Muscle layer of duodenum (tissue), 2 donors: Measurements from ENCODE around the gene SHPK.

Experiments used
- H3K27ac ChIP-seq: one replicate; pipeline ENCODE4 v1.7.0; 2013; ENCODE audit warnings: mild to moderate bottlenecking, low read length
- H3K27me3 ChIP-seq: one replicate; pipeline ENCODE4 v1.7.0; 2013; ENCODE audit warnings: low read depth, mild to moderate bottlenecking, control low read depth, low read length
- H3K36me3 ChIP-seq, 2 donors: one replicate each; pipeline ENCODE4 v1.7.0; 2013; ENCODE audit warnings: low read length in 2 of 2, control low read depth in 1 of 2, mild to moderate bottlenecking in 1 of 2; ENCODE audit not compliant: insufficient read depth in 2 of 2, control insufficient read depth in 1 of 2
- H3K4me1 ChIP-seq, 2 donors: one replicate each; pipeline ENCODE4 v1.7.0; 2013; ENCODE audit warnings: low read length in 2 of 2, mild to moderate bottlenecking in 2 of 2, control low read depth in 1 of 2, moderate library complexity in 1 of 2; ENCODE audit not compliant: insufficient read depth in 2 of 2, control insufficient read depth in 1 of 2
- H3K4me3 ChIP-seq, 2 donors: one replicate each; pipeline ENCODE4 v1.7.0; 2013; ENCODE audit warnings: low read length in 2 of 2, low read depth in 1 of 2, mild to moderate bottlenecking in 1 of 2
- H3K9me3 ChIP-seq, 2 donors: one replicate each; pipeline ENCODE4 v1.7.0; 2013; ENCODE audit warnings: low read length in 2 of 2, control low read depth in 1 of 2, mild to moderate bottlenecking in 1 of 2; ENCODE audit not compliant: control insufficient read depth in 1 of 2
- donor health status: healthy.

Gene SHPK

GRCh38 chr17:3641014-3641413, 5.0 kb upstream of the SHPK start:
- H3K4me3 ChIP-seq = no peak overlapping the region
- no peaks in the 10 kb centered on the region for H3K27me3 ChIP-seq
- H3K9me3 ChIP-seq = no peaks in the 10 kb centered on the region
- peaks cover 4 to 10% of the 10 kb centered on the region in 2 donors for H3K36me3 ChIP-seq
- H3K27ac ChIP-seq = no peak overlapping the region
- H3K4me1 ChIP-seq = peaks cover 0 to 9% of the 10 kb centered on the region in 2 donors

- Histone ChIP-seq H3K27me3 (no peaks in the 10 kb centered on the region), H3K4me3 (no peak overlapping the region), H3K27ac (no peak overlapping the region), H3K9me3 (no peaks in the 10 kb centered on the region), H3K4me1 (peaks cover 0 to 12% of the 10 kb centered on the region in 2 donors), H3K36me3 (peaks cover 4 to 10% of the 10 kb centered on the region in 2 donors)
These were observed 4.0 kb upstream of the SHPK start for GRCh38 chr17:3639981-3640596.

- Histone ChIP-seq H3K9me3 (no peaks in the 10 kb centered on the region), H3K27ac (peak overlapping the region; percentile 84), H3K36me3 (peaks cover 4% of the 10 kb centered on the region in 2 donors), H3K27me3 (no peaks in the 10 kb centered on the region), H3K4me3 (peak overlapping the region; percentile 80 to 98), H3K4me1 (peaks cover 0 to 22% of the 10 kb centered on the region in 2 donors)
These were observed 891 bp upstream of the SHPK start for GRCh38 chr17:3636908-3637373.

- Histone ChIP-seq H3K4me1 (peaks cover 0 to 25% of the 10 kb centered on the region in 2 donors), H3K27me3 (no peaks in the 10 kb centered on the region), H3K36me3 (peaks cover 4 to 7% of the 10 kb centered on the region in 2 donors), H3K27ac (no peak overlapping the region), H3K4me3 (peak overlapping the region; percentile 80 to 98), H3K9me3 (no peaks in the 10 kb centered on the region)
These were observed 436 bp downstream of the SHPK start for GRCh38 chr17:3635474-3636153.

- H3K4me3 ChIP-seq = no peak overlapping the region
- H3K27ac ChIP-seq = no peak overlapping the region
- peaks cover 16 to 25% of the 10 kb centered on the region in 2 donors for H3K36me3 ChIP-seq
- H3K9me3 ChIP-seq = no peaks in the 10 kb centered on the region
- no peaks in the 10 kb centered on the region for H3K27me3 ChIP-seq
- peaks cover 0 to 20% of the 10 kb centered on the region in 2 donors for H3K4me1 ChIP-seq
These were observed 3.8 kb downstream of the SHPK start for GRCh38 chr17:3632287-3632686.

- no peak overlapping the region for H3K4me3 ChIP-seq
- no peak overlapping the region for H3K27ac ChIP-seq
- peaks cover 21 to 30% of the 10 kb centered on the region in 2 donors for H3K36me3 ChIP-seq
- H3K4me1 ChIP-seq = peaks cover 0 to 16% of the 10 kb centered on the region in 2 donors
- H3K9me3 ChIP-seq = no peaks in the 10 kb centered on the region
- H3K27me3 ChIP-seq = no peaks in the 10 kb centered on the region
These were observed 5.3 kb downstream of the SHPK start for GRCh38 chr17:3630781-3631180.

GRCh38 chr17:3627769-3628167, 8.3 kb downstream of the SHPK start:
- peaks cover 0 to 3% of the 10 kb centered on the region in 2 donors for H3K4me1 ChIP-seq
- no peaks in the 10 kb centered on the region for H3K27me3 ChIP-seq
- no peak overlapping the region for H3K27ac ChIP-seq
- no peak overlapping the region for H3K4me3 ChIP-seq
- no peaks in the 10 kb centered on the region for H3K9me3 ChIP-seq
- peaks cover 35 to 53% of the 10 kb centered on the region in 2 donors for H3K36me3 ChIP-seq

- Histone ChIP-seq H3K4me3 (no peak overlapping the region), H3K27me3 (no peaks in the 10 kb centered on the region), H3K27ac (no peak overlapping the region), H3K9me3 (no peaks in the 10 kb centered on the region), H3K36me3 (peaks cover 35 to 59% of the 10 kb centered on the region in 2 donors), H3K4me1 (peaks cover 0 to 3% of the 10 kb centered on the region in 2 donors)
These were observed 8.9 kb downstream of the SHPK start for GRCh38 chr17:3626831-3627768.

- Histone ChIP-seq H3K4me1 (no peaks in the 10 kb centered on the region), H3K27me3 (no peaks in the 10 kb centered on the region), H3K36me3 (peaks cover 37 to 66% of the 10 kb centered on the region in 2 donors), H3K9me3 (no peaks in the 10 kb centered on the region), H3K4me3 (no peak overlapping the region), H3K27ac (no peak overlapping the region)
These were observed 13.0 kb downstream of the SHPK start for GRCh38 chr17:3622977-3623594.

GRCh38 chr17:3621146-3621720, 14.8 kb downstream of the SHPK start:
- no peak overlapping the region for H3K27ac ChIP-seq
- H3K4me1 ChIP-seq = no peaks in the 10 kb centered on the region
- peaks cover 33 to 71% of the 10 kb centered on the region in 2 donors for H3K36me3 ChIP-seq
- H3K27me3 ChIP-seq = no peaks in the 10 kb centered on the region
- peaks cover 4 to 5% of the 10 kb centered on the region in 2 donors for H3K9me3 ChIP-seq
- H3K4me3 ChIP-seq = no peak overlapping the region
